GM18526 (cell line): ENCODE results near the gene LRMDA.

Source experiments
- POLR2A ChIP-seq: IDR thresholded peaks from 3 replicates; pipeline ENCODE4 v1.6.1; 2011; ENCODE audit not compliant: insufficient read length; ENCODE audit errors: extremely low read depth

LRMDA gene

GRCh38 chr10:76281659-76282058 lies 850.2 kb downstream of the LRMDA start:
- TF ChIP-seq POLR2A, result no peak

- no peak for TF ChIP-seq POLR2A
These were observed 850.9 kb downstream of the LRMDA start for GRCh38 chr10:76282061-76283025.

- no peak for TF ChIP-seq POLR2A
These were observed 852.9 kb downstream of the LRMDA start for GRCh38 chr10:76284351-76284750.

GRCh38 chr10:76285012-76285411 lies 853.6 kb downstream of the LRMDA start:
- TF ChIP-seq POLR2A, result no peak

- TF ChIP-seq POLR2A, result no peak
These were observed 854.1 kb downstream of the LRMDA start for GRCh38 chr10:76285515-76285914.

GRCh38 chr10:76286536-76286935 lies 855.1 kb downstream of the LRMDA start:
- TF ChIP-seq POLR2A, result no peak

- no peak for TF ChIP-seq POLR2A
These were observed 856.4 kb downstream of the LRMDA start for GRCh38 chr10:76287856-76288255.

GRCh38 chr10:76291175-76291574 lies 859.8 kb downstream of the LRMDA start:
- TF ChIP-seq POLR2A, result no peak

GRCh38 chr10:76291885-76292284 lies 860.5 kb downstream of the LRMDA start:
- no peak for TF ChIP-seq POLR2A

- TF ChIP-seq POLR2A, result no peak
These were observed 865.5 kb downstream of the LRMDA start for GRCh38 chr10:76296957-76297356.

- no peak for TF ChIP-seq POLR2A
These were observed 865.9 kb downstream of the LRMDA start for GRCh38 chr10:76297358-76297757.

- no peak for TF ChIP-seq POLR2A
These were observed 866.4 kb downstream of the LRMDA start for GRCh38 chr10:76297780-76298281.

- TF ChIP-seq POLR2A, result no peak
These were observed 866.9 kb downstream of the LRMDA start for GRCh38 chr10:76298329-76298728.

- TF ChIP-seq POLR2A, result no peak
These were observed 868.1 kb downstream of the LRMDA start for GRCh38 chr10:76299501-76299900.

GRCh38 chr10:76301211-76301610 lies 869.8 kb downstream of the LRMDA start:
- TF ChIP-seq POLR2A, result no peak

- no peak for TF ChIP-seq POLR2A
These were observed 870.5 kb downstream of the LRMDA start for GRCh38 chr10:76301950-76302349.
